OCI-LY1 (cell line): ENCODE measurements around the gene MYH13.

Experiments
- CTCF ChIP-seq: fragments of 200-600 bp; sonication (generic), shearing (Covaris generic); IDR thresholded peaks from 2 replicates; pipeline ENCODE4 v1.5.1; 2017; ENCODE audit warnings: mild to moderate bottlenecking, antibody characterized with exemption, low read length, moderate library complexity, mixed read lengths
- EZH2 ChIP-seq: fragments of 200-600 bp; sonication (generic), shearing (Covaris generic); IDR thresholded peaks from 2 replicates; pipeline ENCODE4 v1.8.0; 2017; ENCODE audit warnings: borderline replicate concordance, mixed run types, mild to moderate bottlenecking, antibody characterized with exemption, low read length, moderate library complexity, mixed read lengths

GRCh38 chr17:10275418-10275817 is 97.4 kb downstream of the MYH13 start:
- TF ChIP-seq EZH2 (no peak), CTCF (no peak)
